Ovary (tissue), 3 donors: ENCODE measurements around the gene GRIK1.

Source experiments
- CTCF ChIP-seq, 3 donors: fragments of 450-650 bp in 2 of 3; fragments of 200-600 bp in 1 of 3; IDR thresholded peaks; one replicate each; pipeline versions ENCODE4 v1.5.1 to v1.8.0; 2016 to 2022; ENCODE audit warnings: antibody characterized with exemption in 3 of 3, mild to moderate bottlenecking in 1 of 3
- EP300 ChIP-seq: sonication (generic); formaldehyde crosslinking; IDR thresholded peaks from one replicate; pipeline ENCODE4 v1.6.1; 2017; ENCODE audit warnings: antibody characterized with exemption
- POLR2A ChIP-seq: fragments of 450-650 bp; IDR thresholded peaks from one replicate; pipeline ENCODE4 v1.6.1; 2017; ENCODE audit warnings: antibody characterized with exemption, mild to moderate bottlenecking, moderate library complexity
- donor health status: DM: no; HTN: no; CAD: no.

DNA sequence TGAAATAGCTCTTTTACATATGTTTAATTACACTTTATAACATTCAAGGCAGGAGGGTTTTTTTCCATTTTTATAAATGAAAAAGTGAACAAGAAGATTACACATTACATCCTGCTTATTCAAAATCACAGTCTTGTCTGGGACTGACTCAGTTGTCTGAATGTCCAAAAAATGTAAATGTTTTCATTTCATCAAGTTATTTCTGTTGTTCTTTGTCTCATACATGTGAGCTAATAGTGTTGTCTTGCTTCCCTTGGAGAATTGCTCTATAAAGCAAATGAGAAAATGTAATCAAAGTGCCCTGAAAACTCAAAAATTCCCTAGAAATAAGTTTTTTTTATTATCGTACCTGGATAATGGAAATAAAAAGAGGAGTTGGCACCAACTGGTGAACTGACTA lies 242.9 kb downstream of the GRIK1 start:
- TF ChIP-seq CTCF (IDR thresholded peaks at IDR 0.05) (no peak), POLR2A (no peak), EP300 (no peak)
